Anterior cingulate cortex (tissue), 58 donors: ENCODE data around the gene MSRB1.

Experiments
- DNase-seq, 58 donors: peaks; one replicate each; lab custom pipeline; 2025; lab: John Stamatoyannopoulos, UW

Gene MSRB1, protein sequence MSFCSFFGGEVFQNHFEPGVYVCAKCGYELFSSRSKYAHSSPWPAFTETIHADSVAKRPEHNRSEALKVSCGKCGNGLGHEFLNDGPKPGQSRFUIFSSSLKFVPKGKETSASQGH

DNA sequence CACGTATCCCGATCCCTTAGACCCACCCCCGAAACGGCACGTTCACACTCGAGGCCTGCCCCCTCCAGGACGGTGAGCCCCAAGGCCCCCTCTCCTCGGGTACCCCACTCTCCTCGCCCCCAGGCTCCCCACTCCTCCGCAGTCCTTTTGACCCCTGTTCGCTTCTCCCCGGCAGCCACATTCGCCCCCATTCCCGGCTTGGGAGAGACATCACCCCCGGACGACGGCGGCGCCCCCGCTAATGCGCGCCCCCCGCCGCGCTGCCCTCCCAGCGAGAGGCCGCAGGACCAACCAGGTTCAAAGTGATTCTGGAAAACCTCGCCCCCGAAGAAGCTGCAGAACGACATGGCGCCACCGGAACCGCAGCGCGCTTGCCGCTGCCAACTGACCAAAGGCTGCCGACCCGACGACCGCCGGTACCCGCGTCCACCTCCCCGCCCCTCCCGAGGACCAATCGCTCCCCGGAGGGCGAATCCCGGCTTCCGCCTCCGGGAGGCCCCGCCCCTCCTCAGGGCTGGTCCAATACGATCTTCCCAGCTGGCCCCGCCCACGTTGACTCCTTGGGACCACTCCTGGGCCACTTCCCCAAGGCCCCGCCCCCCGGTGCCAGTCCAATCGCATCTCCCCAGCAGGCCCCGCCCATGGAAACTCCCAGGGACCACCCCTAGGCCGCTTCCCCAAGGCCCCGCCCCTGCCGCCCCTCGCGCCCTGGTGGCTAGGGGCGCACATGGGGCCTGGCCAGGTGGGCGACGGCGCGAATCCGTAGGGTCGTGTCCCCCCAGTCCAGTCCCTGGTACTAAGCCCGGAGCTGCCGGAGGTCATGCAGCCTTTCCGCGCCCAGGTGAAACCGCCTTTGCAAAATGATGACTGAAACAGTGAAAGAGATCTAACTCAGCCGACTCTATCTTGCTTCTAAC, at the start of gene MSRB1:
TSS of gene MSRB1 (minus strand) at position 390 of the 917 bp plus-strand sequence. CDS start at position 347, 43 bp downstream.
- DNase-seq: peak; percentile 60 to 100 (median 98)

DNA sequence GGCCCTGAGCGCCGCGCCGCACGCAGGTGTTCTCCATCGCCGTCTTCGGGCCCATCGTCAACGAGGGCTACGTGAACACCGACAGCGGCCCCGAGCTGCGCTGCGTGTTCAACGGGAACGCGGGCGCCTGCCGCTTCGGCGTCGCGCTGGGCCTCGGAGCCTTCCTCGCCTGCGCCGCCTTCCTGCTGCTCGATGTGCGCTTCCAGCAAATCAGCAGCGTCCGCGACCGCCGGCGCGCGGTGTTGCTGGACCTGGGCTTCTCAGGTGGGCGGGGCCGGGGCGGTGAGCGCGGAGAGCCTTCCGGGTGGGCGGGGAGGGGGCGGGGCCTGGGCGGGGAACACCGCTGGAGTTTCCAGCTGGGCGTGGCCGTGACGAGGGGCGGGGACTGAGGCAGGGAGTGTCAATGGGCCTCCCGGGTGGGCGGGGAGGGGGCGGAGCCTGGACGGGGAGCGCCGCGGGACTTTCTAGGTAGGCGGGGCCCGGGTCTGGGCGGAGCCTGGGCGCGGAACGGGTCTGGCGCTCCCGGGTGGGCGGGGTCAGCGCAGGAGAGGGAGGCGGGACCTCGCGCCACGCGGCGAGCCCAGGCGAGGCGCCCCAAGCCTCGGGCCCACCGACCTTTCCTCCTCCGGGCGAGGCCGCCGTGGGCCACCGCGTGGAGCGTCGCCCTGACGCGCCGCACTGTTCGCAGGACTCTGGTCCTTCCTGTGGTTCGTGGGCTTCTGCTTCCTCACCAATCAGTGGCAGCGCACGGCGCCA, 49.1 kb upstream of the MSRB1 start:
- DNase-seq: peak in 57 of 58 donors; percentile 20 to 94 (median 86)

GRCh38 chr16:1991588-1991947, 48.6 kb upstream of the MSRB1 start:
- no peak for DNase-seq

DNA sequence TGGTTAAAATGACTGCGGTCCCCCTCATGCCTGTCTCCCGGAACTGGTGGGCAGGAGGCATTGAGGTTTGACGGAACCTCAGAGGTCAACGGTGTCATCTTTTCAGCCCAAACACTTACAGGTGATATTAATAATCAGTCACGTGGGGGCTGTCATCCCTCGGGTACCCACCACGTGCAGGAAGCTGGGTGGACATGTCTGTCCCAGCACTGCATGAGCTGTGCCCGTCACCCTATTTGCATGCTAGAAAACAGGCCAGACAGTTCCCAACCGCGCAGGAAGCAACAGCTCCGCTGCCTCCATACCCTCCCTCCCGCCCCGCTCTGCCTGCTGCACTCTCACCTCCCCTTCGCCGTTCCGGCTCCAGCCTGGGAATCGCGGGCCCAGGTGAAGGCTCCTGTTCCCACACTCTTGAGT, 48.1 kb upstream of the MSRB1 start:
- peak in 2 of 58 donors; percentile 7 to 36 for DNase-seq

DNA sequence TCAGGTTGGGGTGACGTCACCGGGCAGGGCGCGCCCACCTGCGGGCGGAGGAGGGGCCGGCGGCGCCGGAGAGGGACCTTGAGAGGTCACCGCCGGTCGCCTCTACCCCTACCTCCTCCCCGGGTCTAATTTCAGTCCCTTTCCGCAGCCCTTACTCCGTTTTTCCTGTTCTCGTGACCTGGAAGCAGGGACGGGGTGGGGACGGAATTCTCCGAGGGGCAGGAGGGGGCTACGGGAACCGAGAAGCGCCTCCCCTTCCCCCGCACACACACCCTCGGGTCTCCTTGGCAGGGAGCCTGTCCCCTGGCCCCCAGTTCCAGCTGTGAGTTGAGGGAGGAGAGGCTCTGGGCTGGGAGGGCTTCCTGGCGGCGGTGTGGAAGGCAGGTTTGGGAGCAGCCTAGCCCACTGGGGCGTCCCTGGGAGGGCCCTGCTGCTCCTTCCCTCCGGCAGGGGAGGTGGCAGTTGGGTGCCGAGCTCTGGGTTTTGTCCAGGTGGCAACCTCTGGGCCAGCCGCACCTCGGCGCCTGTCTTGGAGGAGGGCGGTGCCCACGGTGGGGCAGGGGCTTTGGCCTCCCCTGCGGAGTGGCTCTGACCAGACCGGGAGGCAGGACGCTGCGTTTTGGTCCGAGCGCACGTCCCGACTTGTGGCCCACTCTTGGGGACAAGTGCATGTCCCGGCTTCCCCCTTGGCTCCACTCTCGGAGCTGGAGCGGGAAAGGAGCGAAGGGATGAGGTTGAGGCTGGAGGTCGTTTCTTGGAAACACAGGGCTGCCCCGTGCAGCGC, 47.5 kb upstream of the MSRB1 start:
- peak in 4 of 58 donors; percentile 10 to 56 (median 31) for DNase-seq

- no peak for DNase-seq
Observed at GRCh38 chr16:1990101-1990350, 47.0 kb upstream of the MSRB1 start.

- DNase-seq: peak in 2 of 58 donors; percentile 10 to 14
Observed at GRCh38 chr16:1989209-1990100, 46.5 kb upstream of the MSRB1 start, which contains the start of gene SYNGR3. Gene SYNGR3, plus strand, starts transcription at chr16:1989970. Its CDS starts 133 bp downstream, at chr16:1990103.

DNA sequence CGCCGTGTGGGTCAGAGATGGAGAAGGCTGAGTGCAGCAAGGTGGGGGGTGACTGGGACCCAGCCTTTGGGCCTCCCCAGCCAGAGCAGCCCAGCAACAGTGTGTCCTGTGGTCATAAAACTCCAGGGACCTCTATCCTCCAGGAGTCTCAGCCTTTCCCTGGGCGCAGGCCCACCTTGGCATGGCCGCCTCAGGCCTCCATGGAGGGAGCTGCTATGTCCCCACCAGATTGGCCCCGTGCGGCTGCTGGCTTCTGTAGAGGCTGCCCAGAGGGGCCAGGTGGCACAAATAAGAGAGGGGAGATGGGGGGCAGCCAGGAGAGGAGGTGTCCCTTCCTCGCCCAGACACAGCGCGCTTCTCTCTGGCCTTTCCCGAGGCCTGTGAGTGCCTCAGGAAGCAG, 44.2 kb upstream of the MSRB1 start:
- DNase-seq: no peak

DNA sequence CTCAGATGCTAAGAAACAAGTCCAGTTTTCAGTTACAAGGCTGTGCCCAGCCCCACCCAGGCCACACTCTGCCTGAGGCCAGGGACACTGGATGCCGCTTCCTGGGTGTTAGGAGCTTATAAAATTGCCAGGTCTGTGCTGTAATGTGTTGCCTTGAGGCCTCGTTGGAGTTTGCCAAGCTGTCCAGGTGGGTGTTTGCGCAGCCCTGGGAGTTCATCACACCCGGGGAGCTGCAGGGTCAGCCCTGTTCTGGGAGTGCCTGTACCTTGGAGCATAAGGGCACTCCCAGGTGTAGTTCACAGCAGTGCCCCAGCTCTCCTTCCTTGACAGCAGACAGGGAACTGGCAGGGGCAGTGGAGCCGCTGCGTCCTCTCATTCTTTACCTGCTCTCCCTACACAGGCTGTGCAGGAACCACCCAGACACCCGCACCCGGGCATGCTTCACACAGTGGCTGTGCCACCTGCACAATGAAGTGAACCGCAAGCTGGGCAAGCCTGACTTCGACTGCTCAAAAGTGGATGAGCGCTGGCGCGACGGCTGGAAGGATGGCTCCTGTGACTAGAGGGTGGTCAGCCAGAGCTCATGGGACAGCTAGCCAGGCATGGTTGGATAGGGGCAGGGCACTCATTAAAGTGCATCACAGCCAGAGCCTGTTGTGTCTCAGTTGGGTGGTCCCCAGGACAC, 42.6 kb upstream of the MSRB1 start:
- no peak for DNase-seq

DNA sequence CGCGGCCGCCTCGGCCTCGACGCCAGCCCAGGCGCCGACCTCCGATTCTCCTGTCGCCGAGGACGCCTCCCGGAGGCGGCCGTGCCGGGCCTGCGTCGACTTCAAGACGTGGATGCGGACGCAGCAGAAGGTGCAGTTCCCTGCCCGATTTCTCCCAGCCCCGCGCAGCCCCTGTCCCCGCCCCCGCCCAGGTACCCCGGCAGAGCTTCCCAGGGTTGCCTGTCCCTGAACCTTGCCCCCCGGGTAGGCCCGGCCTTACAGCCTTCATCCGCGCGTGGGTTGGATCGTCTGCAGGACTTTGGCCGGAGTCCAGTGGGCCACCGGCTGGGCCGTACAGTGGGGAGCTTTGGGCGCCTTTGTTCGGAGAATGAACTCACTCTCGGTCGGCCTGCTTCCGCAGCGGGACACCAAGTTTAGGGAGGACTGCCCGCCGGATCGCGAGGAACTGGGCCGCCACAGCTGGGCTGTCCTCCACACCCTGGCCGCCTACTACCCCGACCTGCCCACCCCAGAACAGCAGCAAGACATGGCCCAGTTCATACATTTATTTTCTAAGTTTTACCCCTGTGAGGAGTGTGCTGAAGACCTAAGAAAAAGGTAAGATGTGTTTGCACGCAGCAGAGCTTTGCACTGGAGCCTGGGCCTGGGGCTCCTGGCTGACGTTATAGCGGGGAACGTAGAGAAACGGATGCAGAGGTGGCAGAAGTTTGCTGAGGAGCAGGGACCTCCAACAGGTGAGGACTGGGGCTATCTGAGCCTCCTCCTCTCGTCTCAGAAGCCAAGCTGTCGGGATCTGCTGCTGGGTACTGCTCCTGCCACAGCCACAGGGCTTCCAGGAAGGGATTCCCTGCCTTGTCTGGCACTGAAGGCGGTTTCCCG, 41.6 kb upstream of the MSRB1 start:
- DNase-seq: peak in 8 of 58 donors; percentile 30 to 62 (median 49)

DNA sequence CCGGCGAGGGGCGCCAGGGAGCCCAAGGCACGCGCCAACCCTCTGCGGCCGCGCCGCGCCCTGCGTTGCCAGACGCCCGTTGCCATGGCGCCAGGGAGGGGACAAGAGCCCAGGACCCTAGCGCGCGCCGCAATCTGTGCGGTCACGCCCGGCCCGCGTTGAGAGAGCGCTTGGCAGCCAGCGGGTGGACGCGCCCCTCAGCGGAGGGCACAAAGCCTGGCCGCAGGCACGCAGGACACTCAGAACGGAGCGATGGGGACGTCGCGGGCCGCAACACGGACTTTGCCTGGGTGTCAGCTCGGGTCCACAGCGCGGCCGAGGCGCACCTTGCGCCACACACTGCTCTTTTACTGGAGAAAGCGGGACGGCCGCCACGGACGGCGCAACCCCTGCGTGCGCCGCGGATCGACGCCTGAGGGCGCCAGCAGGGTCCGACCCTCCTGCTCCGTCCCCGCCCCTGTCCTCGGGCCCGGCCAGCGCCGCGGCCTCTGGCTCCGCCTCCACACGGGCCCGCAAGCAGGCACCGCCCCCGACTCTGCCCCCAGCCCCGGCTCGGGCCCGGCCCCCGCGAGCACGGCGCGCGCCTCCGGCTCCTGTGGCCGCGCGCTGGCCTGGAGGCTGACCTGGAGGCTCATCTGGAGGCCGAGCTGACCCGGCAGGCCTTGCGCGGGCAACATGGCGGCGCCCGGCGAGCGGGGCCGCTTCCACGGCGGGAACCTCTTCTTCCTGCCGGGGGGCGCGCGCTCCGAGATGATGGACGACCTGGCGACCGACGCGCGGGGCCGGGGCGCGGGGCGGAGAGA, 40.7 kb upstream of the MSRB1 start, which contains the start of gene GFER:
TSS of gene GFER (plus strand) at position 650 of the 803 bp plus-strand sequence. CDS start at position 676, 26 bp downstream.
- DNase-seq: peak; percentile 16 to 93 (median 82)

DNA sequence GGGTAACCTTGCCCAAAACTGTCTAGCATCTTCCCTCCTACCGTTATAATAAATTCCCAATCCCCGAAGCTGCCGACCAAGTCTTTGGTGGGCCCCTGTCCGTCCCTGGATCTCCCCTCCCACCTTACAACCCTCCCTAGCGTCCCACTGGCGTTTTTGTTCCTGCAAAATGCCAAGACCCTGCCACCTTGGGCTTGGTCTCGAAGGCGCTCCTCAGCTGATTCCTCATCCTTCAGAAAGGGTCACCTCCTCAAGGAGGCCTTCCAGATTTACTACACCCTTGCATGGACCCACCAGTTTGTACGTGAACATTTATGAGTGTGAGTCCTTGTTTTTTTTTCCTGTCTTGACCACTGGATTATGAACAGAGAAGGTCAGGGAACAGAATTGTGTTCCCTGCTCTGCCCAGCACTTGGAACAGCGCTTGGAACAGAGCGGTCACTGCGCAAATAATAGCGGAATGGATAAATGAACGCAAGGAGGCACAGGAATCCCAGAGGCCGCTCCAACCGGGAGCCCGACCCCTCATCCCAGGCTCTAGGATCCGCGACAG, 40.1 kb upstream of the MSRB1 start:
- DNase-seq: no peak

DNA sequence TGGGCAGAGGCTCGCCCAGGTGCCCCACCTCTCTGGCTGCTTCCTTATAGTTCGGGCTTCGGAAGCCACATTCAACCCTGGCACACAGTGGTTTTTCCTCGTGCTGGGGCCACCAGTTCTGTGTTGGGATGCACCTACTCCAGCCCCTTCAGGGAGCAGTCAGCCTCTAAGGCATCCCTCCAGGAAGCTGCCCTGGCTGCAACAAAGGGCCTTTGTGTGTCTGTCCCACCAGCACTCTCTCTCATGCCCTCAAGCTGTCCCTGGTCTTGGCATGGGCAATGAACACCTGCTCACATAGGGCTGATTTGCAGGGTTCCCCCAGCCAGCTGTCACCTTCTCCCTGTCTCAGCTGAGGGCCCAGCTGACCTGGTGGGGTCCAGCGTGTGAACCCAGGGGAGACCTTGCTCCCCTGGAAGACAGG, 39.0 kb upstream of the MSRB1 start:
- DNase-seq: peak in 18 of 58 donors; percentile 6 to 63 (median 38)

- DNase-seq: no peak
Observed at GRCh38 chr16:1981398-1981836, 38.4 kb upstream of the MSRB1 start, which contains the start of gene NOXO1. Gene NOXO1, minus strand, starts transcription at chr16:1981469. Its CDS starts 290 bp downstream, at chr16:1981179.

DNA sequence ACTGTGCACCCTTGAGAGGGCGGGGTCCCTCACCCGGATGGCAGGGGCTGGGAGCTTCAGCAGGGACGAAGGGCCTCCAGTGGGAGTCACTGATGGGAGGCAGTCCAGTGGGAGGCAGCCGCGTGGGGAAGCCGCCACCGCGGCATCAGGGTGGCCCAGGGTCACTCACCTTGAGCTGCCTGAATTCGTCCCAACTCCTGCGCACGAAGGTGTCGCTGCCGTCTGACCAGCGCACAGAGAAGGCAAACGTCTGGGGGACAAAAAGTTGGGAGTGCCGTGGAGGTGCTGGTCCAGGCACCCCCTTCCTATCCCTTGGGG, 37.7 kb upstream of the MSRB1 start:
- DNase-seq: no peak

GRCh38 chr16:1980030-1980769, 37.2 kb upstream of the MSRB1 start:
- no peak for DNase-seq
